Measurements from ENCODE around the gene ITPRIPL1.
"Not testable (repeated sequence)": the region's sequence is repeated elsewhere in the genome, so short reads cannot be mapped to it uniquely, and the experiment has no call there.

The ITPRIPL1 gene, protein sequence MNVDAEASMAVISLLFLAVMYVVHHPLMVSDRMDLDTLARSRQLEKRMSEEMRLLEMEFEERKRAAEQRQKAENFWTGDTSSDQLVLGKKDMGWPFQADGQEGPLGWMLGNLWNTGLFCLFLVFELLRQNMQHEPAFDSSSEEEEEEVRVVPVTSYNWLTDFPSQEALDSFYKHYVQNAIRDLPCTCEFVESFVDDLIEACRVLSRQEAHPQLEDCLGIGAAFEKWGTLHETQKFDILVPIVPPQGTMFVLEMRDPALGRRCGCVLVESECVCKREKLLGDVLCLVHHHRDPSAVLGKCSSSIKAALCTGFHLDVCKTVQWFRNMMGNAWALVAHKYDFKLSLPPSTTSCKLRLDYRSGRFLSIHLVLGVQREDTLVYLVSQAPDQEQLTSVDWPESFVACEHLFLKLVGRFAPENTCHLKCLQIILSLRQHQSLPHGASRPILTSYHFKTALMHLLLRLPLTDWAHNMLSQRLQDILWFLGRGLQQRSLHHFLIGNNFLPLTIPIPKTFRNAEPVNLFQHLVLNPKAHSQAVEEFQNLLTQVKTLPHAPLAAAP

DNA sequence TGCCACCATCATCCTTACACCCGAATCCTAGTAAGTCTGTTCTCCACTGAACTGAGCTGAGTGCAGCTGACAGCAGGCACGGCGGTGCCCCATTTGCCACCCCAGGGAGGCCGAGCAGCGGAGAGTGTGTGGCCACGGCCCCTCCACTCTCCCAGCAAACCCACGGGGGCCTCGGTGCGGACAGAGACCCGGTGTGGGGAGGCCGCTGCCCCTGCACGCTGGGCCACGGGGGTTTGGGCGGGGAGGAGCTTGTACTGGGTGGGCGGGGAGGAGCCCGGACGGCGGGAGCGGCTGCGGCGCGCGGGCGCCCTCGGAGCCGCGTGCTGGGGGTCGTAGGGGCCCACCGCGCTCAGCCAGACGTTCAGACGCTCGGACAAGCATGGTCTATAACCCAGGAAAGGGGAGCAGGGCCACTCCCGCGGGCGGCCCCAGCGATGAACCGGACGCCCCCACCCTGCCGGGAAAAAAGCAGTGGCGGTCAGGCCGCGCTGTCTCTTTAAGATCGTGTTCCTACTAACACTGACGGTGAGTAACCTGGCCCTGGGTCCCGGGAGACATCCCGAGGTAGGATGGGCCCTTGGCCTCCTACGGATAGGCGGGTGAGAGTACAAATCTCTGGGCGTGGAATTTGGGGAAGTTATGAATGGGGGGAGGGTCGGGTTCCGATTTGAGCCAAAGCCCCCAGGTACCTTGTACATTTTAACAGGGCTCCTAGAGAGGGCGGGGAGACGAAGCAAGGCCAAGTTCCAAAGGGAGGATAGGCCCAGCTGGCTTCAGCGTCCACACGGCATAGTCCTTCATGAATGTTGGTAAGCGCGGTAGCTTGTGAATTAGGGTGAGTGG, at the start of gene ITPRIPL1:
TSS of gene ITPRIPL1 (plus strand) at position 277 of the 843 bp plus-strand sequence. CDS start at position 800, 523 bp downstream.
- DNase-seq: no peak

DNA sequence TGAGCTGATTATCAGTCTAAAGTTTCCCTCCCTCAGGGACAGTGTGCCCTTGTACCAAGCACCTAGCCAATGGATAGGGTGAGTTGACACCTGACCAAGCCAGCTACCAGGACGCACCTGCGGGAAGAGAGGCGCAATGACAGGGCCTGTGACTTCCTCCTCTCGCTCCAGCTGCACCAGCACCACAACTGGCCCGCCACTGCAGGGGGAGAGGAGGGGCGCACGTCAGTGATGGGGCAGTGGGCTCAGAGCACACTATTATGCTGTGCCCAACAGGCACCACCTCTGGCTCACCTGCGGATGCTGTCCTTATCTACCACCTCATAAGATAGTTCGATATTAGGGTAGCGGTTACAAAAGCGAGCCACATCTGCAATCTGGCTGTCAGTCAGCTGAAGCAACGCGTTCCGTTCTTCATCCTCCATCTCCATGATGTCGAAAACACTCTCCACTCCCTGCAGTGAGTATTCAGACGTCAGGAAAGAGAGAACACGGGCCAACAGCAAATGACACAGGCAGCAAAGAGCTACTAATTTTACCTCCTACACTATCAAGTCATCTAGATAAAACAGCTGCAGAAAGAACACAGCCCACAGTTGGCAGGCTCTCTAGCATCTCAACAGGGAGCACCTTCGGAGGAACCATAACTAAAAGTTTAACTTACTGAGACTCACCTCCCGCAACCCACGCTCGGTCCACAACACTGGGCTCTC, 48.2 kb upstream of the ITPRIPL1 start:
- DNase-seq: no peak

DNA sequence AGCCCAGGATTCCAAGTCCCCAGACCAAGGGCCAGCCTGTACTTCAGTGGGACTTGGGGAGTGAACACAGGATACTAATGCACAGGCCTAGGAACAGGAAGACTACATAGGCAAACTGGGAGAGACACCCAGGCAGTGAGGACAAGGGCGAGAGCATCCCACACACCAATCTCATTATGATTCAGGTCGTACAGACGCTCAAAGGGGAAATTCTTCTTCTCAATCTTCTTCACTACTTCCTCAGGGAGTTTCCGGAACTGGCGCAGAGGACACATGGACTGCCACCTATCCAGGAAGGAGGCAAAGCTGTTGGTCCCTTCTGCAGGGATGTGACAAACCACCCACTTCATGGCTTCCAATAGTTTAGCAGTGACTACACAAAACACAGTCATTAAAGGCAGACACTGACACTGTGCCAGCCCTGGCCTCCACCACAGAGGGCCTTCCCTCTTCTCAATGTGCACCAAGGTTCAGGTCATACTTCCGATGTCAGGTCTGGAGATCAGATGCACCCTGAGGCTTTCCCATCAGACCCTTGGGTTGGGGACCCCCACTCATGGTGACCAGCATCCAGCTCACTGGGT, 37.8 kb upstream of the ITPRIPL1 start:
- no peak for DNase-seq

DNA sequence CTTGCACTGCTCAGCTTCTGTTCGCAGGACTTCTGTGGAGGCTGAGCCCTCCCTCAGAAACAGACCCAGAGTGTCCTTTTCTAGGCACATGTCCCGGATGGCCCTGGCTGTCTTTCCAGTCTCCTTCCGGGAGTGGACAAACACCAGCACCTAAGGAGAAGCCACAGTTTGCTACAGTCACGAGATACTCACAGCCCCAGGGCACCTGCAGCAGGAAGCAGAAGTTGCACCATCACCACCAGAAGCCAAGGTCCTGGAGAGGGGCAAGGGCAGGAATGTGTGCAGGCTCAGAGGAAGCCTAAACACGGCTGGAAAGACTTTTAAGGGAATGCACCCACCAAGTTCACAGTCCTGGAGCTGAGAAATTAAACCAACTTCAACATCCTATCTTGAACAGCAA, 33.4 kb upstream of the ITPRIPL1 start:
- DNase-seq: no peak

DNA sequence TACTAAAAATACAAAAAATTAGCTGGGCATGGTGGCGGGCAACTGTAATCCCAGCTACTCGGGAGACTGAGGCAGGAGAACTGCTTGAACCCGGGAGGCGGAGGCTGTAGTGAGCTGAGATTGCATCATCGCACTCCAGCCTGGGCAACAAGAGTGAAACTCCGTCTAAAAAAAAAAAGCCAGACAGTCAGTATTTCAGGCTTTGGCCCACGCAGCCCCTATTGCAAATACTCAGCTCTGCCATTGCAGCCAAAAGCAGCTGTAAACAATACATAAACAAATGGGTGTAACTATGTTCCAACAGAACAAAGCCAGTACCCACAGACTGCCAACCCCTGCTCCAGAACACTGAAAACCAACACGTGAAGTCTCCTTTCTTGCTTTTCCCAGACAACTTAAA, 30.8 kb upstream of the ITPRIPL1 start:
- not testable (repeated sequence) for DNase-seq

DNA sequence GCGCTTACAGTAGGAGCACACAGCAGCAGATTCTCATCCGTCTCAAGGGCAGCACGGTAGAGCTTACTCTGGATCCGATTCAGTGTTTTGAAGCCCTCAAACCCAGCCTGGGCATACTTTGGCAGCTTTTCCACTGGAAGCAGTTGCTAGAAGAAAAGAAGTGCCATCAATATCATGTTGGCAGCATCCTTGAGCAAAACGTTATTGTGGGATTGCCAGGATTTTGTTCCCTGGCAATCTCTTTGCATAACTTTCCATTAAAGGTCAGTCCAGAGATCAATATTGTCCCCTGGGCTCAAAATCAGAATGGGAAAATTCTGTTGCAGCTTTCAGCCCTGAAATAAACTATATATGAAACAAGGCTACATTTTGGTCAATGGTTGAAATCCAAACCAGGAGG, 28.2 kb upstream of the ITPRIPL1 start:
- DNase-seq: no peak

DNA sequence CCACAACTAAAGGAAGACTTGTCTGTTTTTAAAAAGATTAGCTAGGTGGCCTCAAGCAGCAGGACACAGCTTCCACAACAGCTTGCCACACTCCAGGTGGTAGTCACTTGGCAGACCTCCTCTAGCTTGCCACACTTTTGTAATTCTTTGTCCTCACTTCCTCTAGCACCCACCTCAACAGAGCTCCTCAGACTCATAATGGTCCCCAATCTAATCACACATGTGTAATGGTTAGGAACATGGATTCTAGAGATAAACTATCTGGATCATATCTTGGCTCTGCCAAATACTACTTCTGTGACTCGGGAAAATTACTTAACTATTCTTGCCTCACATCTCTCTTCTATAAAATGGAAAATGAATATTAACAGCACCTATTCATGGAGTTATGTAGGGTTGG, 23.3 kb upstream of the ITPRIPL1 start:
- DNase-seq: no peak

DNA sequence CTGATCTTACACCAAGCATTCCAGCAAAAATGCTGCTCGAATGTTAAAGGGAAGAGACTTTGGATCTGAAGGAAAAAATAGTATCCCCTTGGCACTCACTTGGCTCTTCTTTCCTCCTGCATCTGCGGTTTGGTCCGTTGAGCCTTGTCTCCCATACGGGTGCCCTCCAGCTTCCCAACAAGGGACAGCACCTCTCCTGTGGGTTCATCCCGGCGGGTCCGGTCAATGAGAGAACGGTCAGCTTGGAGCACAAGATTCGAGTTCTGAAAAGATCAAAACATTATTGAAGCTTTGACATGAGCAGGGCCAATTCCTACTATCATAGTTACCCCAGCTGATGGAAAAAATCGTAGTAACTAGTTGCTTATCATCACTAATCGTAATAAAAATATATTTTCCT, 20.5 kb upstream of the ITPRIPL1 start:
- DNase-seq: no peak

DNA sequence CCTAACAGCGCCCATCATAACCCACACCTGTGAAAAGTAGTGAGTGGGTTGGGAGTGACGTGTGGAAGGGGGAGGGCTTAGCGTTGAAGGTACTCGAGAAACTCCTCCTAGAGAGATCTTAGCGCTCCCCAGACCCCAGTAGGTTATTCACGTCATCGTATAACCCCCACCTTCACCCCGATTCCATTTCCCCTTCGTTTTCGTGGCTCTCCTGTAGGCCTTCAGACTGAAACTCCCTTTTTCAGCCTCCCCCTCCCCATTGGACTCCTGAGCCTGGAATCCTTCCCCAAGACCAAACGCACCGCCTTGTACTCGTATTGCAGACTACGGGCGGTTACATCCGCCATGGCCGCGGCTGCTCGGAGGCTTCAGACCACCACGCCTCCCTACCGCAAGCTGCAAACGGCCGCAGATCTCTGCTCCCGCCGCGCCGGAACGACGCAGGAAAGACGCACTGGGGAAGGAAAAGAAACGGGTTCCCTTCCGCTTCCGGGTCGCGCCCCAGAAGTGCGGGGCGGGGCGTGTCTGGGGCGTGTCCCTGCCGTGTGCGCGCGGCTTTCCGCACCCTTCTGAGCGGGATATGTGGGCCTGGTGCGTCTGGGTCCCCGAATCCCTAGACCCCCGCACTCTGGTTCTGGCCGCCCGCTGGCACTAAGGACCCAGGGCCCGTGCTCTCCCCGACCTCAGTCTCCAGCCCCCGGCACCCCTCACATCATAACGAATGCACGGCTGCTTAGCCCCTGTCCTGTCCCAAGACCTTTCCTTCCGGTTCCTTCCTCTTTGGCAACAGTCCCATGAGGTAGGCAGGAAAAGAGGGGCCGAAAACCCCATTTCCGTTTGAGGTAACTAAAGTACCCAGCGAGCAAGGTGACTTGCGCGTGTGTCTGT, 19.8 kb upstream of the ITPRIPL1 start, which contains the start of gene SNRNP200:
TSS of gene SNRNP200 (minus strand) at position 456 of the 888 bp plus-strand sequence. CDS start at position 347, 109 bp downstream.
- peak; percentile 89 to 92 for DNase-seq

DNA sequence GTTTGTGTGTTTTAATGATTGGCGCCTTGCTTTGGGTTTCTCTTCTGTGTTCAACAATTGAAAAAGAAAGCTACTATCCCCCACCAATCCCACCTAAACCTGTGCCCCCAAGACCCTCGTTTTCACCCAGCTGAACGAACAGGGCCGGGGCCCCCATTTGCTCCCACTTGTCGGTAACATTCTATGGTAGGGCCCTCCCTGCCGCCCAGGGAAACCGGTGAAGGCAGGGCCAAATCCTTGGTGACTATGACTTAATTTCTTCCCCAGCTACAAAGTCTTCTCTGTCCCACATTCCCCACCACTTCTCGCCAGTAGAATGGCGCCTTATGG, 19.2 kb upstream of the ITPRIPL1 start:
- DNase-seq: no peak

DNA sequence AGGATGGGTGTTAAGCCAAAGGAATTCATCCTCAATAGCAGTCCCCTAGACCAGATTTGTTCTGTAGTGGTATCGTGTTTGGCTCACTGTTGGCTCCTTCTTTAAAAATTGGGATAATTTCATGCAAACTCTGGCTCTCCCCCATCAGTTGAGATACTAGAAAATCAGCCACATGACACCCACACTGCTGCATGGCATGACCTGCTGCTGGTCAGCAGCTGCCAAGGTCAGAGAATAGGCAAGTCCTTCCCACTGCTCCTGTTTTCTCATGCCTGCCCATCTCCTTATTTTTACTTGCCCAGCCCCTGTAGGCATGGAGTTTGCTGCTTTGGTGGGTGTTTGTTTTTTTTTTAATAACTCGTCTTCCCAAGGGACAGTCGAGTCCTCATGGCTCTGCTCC, 18.7 kb upstream of the ITPRIPL1 start:
- DNase-seq: no peak

DNA sequence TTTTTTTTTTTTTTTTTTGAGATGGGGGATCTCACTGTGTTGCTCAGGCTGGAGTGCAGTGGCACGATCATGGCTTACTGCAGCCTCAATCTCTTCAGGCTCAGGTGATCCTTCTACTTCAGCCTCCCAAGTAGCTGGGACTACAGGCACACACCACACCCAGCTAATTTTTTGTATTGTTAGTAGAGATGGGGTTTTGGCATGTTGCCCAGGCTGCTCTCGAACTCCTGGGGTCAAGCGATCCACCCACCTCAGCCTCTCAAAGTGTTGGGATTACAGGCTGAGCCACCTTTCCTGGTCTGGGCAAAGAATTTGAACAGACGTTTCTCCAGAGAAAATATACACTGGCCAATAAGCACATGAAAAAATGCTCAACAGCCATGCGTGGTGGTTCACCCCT, 16.9 kb upstream of the ITPRIPL1 start:
- DNase-seq: no peak

DNA sequence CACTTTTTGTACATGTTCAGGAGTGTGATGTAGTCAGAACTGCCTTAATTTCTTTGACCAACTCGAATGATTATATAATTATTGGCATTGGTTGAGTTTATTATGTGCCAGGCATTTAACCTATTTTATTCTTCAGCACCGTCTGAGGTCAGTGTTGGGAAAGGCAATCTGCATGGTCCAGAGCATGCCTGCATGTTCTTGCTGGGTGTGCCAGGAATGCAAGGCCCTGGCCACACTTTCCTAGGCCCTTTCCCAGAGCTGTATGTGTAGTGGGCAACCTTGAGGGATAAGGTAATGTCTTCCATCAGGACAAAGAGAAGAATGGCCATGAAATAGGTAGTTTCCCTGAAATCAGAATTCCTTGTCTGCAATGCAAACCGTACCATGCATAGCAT, 10.1 kb upstream of the ITPRIPL1 start:
- no peak for DNase-seq

DNA sequence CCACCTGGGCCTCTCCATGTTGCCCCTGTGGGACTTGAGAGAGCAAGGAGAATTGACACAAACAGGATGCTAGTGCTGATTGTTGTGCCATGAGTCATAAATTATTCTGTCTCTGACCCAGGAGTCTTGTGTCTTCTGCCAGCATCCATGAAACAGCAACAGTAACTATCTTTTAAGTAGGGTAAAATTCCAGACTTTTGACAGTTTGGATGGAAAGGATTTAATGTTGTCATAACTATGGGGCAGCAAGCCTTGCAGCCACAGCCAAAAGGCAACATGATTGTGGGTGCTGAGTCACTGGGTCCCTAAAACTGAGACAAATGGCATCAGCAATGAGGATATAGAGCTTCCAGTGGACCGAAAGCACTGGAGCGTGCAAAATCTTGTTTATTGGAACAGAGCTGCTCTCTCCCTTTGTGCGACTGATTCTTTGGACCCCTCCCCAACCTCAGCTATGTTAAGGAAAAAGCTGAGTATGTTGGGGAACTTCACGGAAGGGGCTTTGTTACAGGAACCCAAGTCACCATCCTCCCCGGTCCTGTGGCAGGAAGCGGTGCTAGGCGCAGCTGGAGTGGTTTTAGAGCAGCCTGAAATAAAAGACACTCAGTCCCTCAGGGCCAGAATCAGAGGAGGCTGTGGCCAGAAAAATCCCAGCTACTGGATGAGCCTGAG, 9.6 kb upstream of the ITPRIPL1 start:
- no peak for DNase-seq

DNA sequence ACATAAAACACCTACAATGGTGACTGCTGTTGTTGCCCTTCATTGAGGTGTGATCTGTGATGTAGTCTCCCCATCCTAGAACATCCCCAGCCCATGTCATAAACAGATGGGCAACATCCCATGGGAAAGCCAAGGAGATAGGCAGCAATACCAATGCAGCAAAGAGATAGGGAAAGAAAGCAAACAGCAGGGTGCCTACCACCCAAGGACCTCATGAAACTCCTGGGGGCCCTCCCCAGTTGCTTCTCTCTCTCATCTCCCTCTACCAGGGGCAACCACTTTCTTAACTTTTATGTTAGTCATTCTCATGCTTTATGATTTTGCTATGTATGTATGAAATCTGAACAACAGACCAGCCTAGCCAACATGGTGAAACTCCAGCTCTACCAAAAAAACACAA, 8.1 kb upstream of the ITPRIPL1 start:
- DNase-seq: no peak

DNA sequence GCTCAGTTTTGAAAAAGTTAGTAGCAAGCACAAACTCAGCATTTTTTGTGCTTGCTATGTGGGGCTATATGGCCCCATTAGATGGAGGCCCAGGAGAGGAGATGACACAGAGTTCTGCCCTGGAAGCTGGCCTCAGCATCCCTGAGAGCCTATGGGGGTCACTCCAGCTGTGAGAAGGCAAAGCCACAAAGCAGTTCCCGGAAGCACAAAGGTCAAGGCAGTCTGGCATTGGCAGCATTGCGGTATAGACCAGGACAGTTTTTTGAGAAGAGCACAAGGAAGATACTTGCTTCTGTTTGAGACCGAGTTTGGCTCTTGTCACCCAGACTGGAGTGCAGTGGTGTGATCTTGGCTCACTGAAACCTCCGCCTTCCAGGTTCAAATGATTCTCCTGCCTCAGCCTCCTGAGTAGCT, 7.5 kb upstream of the ITPRIPL1 start:
- no peak for DNase-seq

DNA sequence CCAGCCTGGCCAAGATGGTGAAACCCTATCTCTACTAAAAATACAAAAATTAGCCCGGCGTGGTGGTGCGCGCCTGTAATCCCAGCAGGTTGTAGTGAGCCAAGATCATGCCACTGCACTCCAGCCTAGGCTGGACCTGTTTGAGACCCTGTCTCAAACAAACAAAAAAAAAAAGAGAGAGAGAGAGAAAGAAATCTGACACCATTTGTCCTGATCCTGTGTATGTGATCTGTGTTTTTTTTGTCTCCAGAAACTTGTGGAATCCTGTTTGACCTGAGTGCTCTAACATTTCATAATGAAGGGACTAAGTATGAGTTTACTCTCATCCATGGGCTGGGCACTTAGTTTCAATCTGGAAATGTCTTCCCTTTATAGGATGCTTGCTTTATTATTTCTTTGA, 6.4 kb upstream of the ITPRIPL1 start:
- no peak for DNase-seq

DNA sequence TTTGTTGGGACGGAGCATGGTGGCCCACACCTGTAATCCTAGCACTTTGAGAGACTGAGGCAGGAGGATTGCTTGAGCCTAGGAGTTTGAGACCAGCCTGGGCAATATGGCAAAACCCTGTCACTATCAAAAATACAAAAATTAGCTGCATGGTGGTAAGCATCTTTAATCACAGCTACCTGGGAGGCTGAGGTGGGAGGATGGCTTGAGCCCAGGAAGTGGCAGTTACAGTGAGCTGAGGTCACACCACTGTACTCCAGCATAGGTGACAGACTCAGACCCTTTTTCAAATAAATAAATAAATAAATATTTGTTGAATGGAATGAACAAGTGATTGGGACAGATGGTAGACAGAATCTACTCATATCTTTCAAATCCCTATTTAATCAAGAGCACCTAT, 5.7 kb upstream of the ITPRIPL1 start:
- no peak for DNase-seq

DNA sequence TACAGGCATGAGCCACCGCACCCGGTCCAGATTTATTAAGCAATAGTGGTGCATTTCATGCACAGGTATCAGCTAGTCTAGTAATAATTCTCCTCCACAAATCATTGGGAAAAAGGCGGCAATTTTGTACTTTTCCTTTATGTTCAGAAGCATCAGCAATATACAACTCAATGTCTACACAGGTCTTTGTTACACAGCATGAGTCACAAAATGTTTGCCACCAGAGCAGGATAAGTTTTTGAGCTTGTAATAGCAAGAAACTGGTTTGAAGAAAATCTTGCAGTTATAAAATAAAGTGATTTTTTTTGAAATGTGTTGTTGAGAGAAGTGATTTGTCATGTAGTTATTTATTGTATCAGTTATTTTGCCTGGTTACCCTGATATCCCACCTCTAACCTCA, 4.8 kb upstream of the ITPRIPL1 start:
- DNase-seq: no peak

DNA sequence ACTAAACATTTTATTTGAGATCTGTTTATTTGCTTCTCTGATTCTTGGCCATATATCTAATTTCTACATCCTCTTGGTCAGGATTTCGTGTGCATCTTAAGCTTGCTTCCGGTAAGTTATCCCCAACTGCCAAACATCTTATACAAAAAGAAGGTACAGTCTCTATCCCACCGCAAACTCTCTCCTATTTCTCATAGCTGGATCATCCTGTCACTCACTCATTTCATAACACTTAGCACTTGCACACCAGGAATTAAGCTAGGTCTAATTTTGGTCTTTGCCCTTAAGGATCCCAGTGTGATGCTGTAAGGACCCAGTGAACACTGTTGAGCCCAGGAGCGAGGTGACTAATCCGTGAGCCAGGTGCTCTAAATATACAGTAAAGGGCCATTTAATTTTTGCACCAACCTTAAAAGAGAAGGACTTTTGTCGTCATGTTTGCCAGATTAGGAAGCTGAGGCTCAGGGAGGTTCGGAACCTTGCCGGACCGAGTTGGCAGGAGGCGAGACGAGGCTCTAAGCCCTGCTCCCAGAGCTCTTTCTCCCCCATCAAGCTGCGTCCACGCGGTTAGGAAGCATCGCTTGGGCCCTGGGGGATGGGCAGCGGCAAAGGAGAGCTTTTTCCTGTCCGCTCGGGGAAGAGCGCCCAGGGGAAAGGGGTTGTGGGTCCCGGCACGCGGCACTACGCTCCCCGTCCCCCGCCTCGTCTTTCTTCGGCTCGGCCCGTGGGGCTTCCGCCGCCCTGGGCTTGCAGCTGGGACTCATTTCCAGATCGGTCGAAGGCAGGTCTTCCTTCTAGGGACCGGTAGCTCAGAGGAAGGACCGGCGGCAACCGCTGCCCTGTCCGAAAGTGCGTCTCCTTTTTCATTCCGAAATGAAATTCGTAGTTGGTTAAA, 4.1 kb upstream of the ITPRIPL1 start:
- DNase-seq: no peak

All from CD4-positive, alpha-beta T cell treated with Interleukin-4 for 1 hour (primary cell).